T-helper 2 cell treated with Interferon-gamma antibody and Interleukin-4, amounts not matched to agents 5 μg/mL and 100 μg/mL, for 36 hours (primary cell): ENCODE results near the gene BCHE.

Experiments used
- DNase-seq: peaks from one replicate; pipeline ENCODE4 v3.0.0; 2021; ENCODE audit warnings: low spot score
- H3K27ac Mint-ChIP-seq: one replicate; pipeline ENCODE4 v1.8.0; 2021; ENCODE audit warnings: mild to moderate bottlenecking, mixed read lengths
- H3K27me3 Mint-ChIP-seq: one replicate; pipeline ENCODE4 v1.8.0; 2021; ENCODE audit warnings: low read depth, mixed read lengths
- H3K36me3 Mint-ChIP-seq: one replicate; pipeline ENCODE4 v1.8.0; 2021; ENCODE audit warnings: low read depth, mixed read lengths
- H3K4me1 Mint-ChIP-seq: one replicate; pipeline ENCODE4 v1.8.0; 2021; ENCODE audit warnings: low read depth, mixed read lengths
- H3K4me3 Mint-ChIP-seq: one replicate; pipeline ENCODE4 v1.8.0; 2022; ENCODE audit warnings: mild to moderate bottlenecking, moderate library complexity, mixed read lengths
- H3K9me3 Mint-ChIP-seq: one replicate; pipeline ENCODE4 v1.8.0; 2021; ENCODE audit warnings: mixed read lengths

The BCHE gene

GRCh38 chr3:165754219-165755007, 82.8 kb downstream of the BCHE start:
- H3K27ac Mint-ChIP-seq = no peak overlapping the region
- H3K4me3 Mint-ChIP-seq = no peak overlapping the region
- DNase-seq = no peak
- H3K4me1 Mint-ChIP-seq = no peaks in the 10 kb centered on the region
- no peaks in the 10 kb centered on the region for H3K9me3 Mint-ChIP-seq
- H3K36me3 Mint-ChIP-seq = no peaks in the 10 kb centered on the region
- no peaks in the 10 kb centered on the region for H3K27me3 Mint-ChIP-seq

GRCh38 chr3:165753560-165753959, 83.7 kb downstream of the BCHE start:
- H3K4me3 Mint-ChIP-seq = no peak overlapping the region
- no peaks in the 10 kb centered on the region for H3K9me3 Mint-ChIP-seq
- no peaks in the 10 kb centered on the region for H3K4me1 Mint-ChIP-seq
- DNase-seq = no peak
- H3K27ac Mint-ChIP-seq = no peak overlapping the region
- H3K36me3 Mint-ChIP-seq = no peaks in the 10 kb centered on the region
- H3K27me3 Mint-ChIP-seq = no peaks in the 10 kb centered on the region

- H3K4me3 Mint-ChIP-seq = no peak overlapping the region
- no peaks in the 10 kb centered on the region for H3K36me3 Mint-ChIP-seq
- no peaks in the 10 kb centered on the region for H3K27me3 Mint-ChIP-seq
- peaks cover 4% of the 10 kb centered on the region for H3K9me3 Mint-ChIP-seq
- H3K27ac Mint-ChIP-seq = no peak overlapping the region
- H3K4me1 Mint-ChIP-seq = no peaks in the 10 kb centered on the region
- DNase-seq = no peak
These were observed 85.6 kb downstream of the BCHE start for GRCh38 chr3:165751637-165752036.

- no peaks in the 10 kb centered on the region for H3K36me3 Mint-ChIP-seq
- H3K27ac Mint-ChIP-seq = no peak overlapping the region
- no peaks in the 10 kb centered on the region for H3K4me1 Mint-ChIP-seq
- DNase-seq = no peak
- no peak overlapping the region for H3K4me3 Mint-ChIP-seq
- H3K27me3 Mint-ChIP-seq = no peaks in the 10 kb centered on the region
- H3K9me3 Mint-ChIP-seq = peaks cover 8% of the 10 kb centered on the region
These were observed 87.4 kb downstream of the BCHE start for GRCh38 chr3:165749821-165750220.

GRCh38 chr3:165749241-165749640, 88.0 kb downstream of the BCHE start:
- Mint-ChIP-seq H3K4me1 (no peaks in the 10 kb centered on the region), H3K9me3 (peaks cover 8% of the 10 kb centered on the region), H3K36me3 (no peaks in the 10 kb centered on the region), H3K4me3 (no peak overlapping the region), H3K27me3 (no peaks in the 10 kb centered on the region), H3K27ac (no peak overlapping the region)
- DNase-seq = no peak

- H3K4me3 Mint-ChIP-seq = no peak overlapping the region
These were observed 89.1 kb downstream of the BCHE start for GRCh38 chr3:165748094-165748493.

GRCh38 chr3:165746874-165747273, 90.3 kb downstream of the BCHE start:
- peaks cover 11% of the 10 kb centered on the region for H3K9me3 Mint-ChIP-seq
- H3K36me3 Mint-ChIP-seq = no peaks in the 10 kb centered on the region
- H3K27ac Mint-ChIP-seq = no peak overlapping the region
- no peak overlapping the region for H3K4me3 Mint-ChIP-seq
- no peaks in the 10 kb centered on the region for H3K27me3 Mint-ChIP-seq
- no peaks in the 10 kb centered on the region for H3K4me1 Mint-ChIP-seq
- no peak for DNase-seq

More at GRCh38 chr3:165748094-165748493, 89.1 kb downstream of the BCHE start:
- Mint-ChIP-seq H3K4me1 (no peaks in the 10 kb centered on the region), H3K27ac (no peak overlapping the region), H3K36me3 (no peaks in the 10 kb centered on the region), H3K27me3 (no peaks in the 10 kb centered on the region), H3K9me3 (peaks cover 8% of the 10 kb centered on the region)
- no peak for DNase-seq

- Mint-ChIP-seq H3K9me3 (peaks cover 22% of the 10 kb centered on the region), H3K27ac (no peak overlapping the region), H3K27me3 (no peaks in the 10 kb centered on the region), H3K4me3 (no peak overlapping the region), H3K4me1 (no peaks in the 10 kb centered on the region), H3K36me3 (no peaks in the 10 kb centered on the region)
- DNase-seq = no peak
These were observed 93.2 kb downstream of the BCHE start for GRCh38 chr3:165744025-165744424.

- no peak for DNase-seq
- Mint-ChIP-seq H3K4me1 (no peaks in the 10 kb centered on the region), H3K27me3 (no peaks in the 10 kb centered on the region), H3K36me3 (no peaks in the 10 kb centered on the region), H3K4me3 (no peak overlapping the region), H3K27ac (no peak overlapping the region), H3K9me3 (peaks cover 25% of the 10 kb centered on the region)
These were observed 94.9 kb downstream of the BCHE start for GRCh38 chr3:165742351-165742750.

- DNase-seq = no peak
- H3K36me3 Mint-ChIP-seq = no peaks in the 10 kb centered on the region
- peaks cover 10% of the 10 kb centered on the region for H3K9me3 Mint-ChIP-seq
- no peaks in the 10 kb centered on the region for H3K27me3 Mint-ChIP-seq
- no peak overlapping the region for H3K4me3 Mint-ChIP-seq
- H3K27ac Mint-ChIP-seq = no peak overlapping the region
- no peaks in the 10 kb centered on the region for H3K4me1 Mint-ChIP-seq
These were observed 107.5 kb downstream of the BCHE start for GRCh38 chr3:165729756-165730155.

GRCh38 chr3:165728924-165729323, 108.3 kb downstream of the BCHE start:
- Mint-ChIP-seq H3K4me1 (no peaks in the 10 kb centered on the region), H3K9me3 (peaks cover 7% of the 10 kb centered on the region), H3K36me3 (no peaks in the 10 kb centered on the region), H3K4me3 (no peak overlapping the region), H3K27me3 (no peaks in the 10 kb centered on the region), H3K27ac (no peak overlapping the region)
- no peak for DNase-seq

- Mint-ChIP-seq H3K27ac (no peak overlapping the region), H3K4me1 (no peaks in the 10 kb centered on the region), H3K9me3 (peaks cover 5% of the 10 kb centered on the region), H3K4me3 (no peak overlapping the region), H3K36me3 (no peaks in the 10 kb centered on the region), H3K27me3 (no peaks in the 10 kb centered on the region)
- DNase-seq = no peak
These were observed 111.9 kb downstream of the BCHE start for GRCh38 chr3:165725296-165725695.
